Left ventricle myocardium inferior (tissue), 1 donor: ENCODE measurements around the gene SLC10A7. TPM values are rescaled to one million over a fixed set of nuclear protein-coding genes. Genes with fewer than 3 reads are reported as not detected.
A peak's percentile ranks its signal among the peaks of the same experiment; 100 is the strongest.

Experiments
- DNase-seq: peaks from one replicate; pipeline ENCODE4 v3.0.0-alpha.2; 2020
- H3K27ac ChIP-seq: fragments of 200-600 bp; replicated peaks from 2 replicates; pipeline ENCODE4 v1.8.0; 2021
- H3K27me3 ChIP-seq: fragments of 200-600 bp; 2 replicates; pipeline ENCODE4 v1.8.0; 2021; ENCODE audit warnings: low read depth
- H3K36me3 ChIP-seq: fragments of 200-600 bp; 2 replicates; pipeline ENCODE4 v1.8.0; 2021
- H3K4me1 ChIP-seq: fragments of 200-600 bp; 2 replicates; pipeline ENCODE4 v1.8.0; 2021
- H3K4me3 ChIP-seq: fragments of 200-600 bp; 2 replicates; pipeline ENCODE4 v1.8.0; 2021; ENCODE audit warnings: mild to moderate bottlenecking, moderate library complexity
- H3K9me3 ChIP-seq: fragments of 200-600 bp; replicated peaks from 2 replicates; pipeline ENCODE4 v1.8.0; 2021
- intact Hi-C: fragments of 100-400 bp; cut with micrococcal nuclease; formaldehyde crosslinking; loops from one replicate; pipeline ENCODE4 v1.11.0; 2022
- total RNA-seq: library from RNA; stranded (reverse); fragmentation: NEBNext Ultra II Directional; extraction: Animal tissue kit (Norgen Biotek cat#: 25700); gene quantifications from one replicate; pipeline ENCODE4 v1.2.1, GENCODE V29; 2021
- TF ChIP-seq, protein P1 (sequence below): fragments of 200-600 bp; IDR thresholded peaks from 2 replicates; pipeline ENCODE4 v1.8.0; 2021; ENCODE audit warnings: antibody characterized with exemption, mild to moderate bottlenecking, borderline replicate concordance
- donor health status: DM: no; HTN: yes; CAD: no; lungs with severe emphysema.

Gene SLC10A7
- total RNA-seq, 1 donor from 2014 or later, result 4.3 TPM

DNA sequence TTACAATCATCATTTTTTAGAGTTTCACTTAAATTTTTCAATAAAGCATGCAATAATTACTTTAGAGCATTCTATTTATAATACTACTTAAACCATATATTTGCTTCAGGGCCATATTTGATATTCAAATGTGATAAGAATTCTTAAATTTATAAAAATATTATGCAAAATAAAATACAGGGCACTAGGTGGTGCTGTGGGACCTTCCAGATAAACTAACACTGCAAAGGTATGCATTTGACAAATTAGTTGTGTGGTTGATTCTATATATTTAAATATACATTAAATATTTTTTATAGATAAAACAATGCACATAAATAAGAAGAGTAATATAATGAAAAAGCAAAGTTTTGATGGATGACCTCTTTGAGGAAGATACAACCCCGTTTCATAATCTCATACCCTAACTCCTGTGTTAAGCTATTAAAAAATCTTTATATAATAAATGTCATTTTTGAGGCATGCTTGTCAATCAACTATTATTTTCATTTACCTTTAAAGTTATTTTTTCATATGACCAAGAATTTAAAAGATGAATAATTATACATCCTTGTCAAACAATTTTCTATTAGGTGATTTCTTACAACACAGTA is 179.0 kb downstream of the SLC10A7 start:
- DNase-seq, result no peak
- no peaks in the 10 kb centered on the region for H3K36me3 ChIP-seq
- no peaks in the 10 kb centered on the region for H3K9me3 ChIP-seq
- TF ChIP-seq, protein P1, sequence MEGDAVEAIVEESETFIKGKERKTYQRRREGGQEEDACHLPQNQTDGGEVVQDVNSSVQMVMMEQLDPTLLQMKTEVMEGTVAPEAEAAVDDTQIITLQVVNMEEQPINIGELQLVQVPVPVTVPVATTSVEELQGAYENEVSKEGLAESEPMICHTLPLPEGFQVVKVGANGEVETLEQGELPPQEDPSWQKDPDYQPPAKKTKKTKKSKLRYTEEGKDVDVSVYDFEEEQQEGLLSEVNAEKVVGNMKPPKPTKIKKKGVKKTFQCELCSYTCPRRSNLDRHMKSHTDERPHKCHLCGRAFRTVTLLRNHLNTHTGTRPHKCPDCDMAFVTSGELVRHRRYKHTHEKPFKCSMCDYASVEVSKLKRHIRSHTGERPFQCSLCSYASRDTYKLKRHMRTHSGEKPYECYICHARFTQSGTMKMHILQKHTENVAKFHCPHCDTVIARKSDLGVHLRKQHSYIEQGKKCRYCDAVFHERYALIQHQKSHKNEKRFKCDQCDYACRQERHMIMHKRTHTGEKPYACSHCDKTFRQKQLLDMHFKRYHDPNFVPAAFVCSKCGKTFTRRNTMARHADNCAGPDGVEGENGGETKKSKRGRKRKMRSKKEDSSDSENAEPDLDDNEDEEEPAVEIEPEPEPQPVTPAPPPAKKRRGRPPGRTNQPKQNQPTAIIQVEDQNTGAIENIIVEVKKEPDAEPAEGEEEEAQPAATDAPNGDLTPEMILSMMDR, result peak; percentile 74
- H3K4me1 ChIP-seq, result no peaks in the 10 kb centered on the region
- H3K4me3 ChIP-seq, result no peak overlapping the region
- intact Hi-C loops, result loop anchor here (5.0 kb wide), 1 partner anchor 570 kb away; no protein-coding TSS in a partner anchor
- H3K27me3 ChIP-seq, result no peaks in the 10 kb centered on the region
- H3K27ac ChIP-seq, result no peak overlapping the region

DNA sequence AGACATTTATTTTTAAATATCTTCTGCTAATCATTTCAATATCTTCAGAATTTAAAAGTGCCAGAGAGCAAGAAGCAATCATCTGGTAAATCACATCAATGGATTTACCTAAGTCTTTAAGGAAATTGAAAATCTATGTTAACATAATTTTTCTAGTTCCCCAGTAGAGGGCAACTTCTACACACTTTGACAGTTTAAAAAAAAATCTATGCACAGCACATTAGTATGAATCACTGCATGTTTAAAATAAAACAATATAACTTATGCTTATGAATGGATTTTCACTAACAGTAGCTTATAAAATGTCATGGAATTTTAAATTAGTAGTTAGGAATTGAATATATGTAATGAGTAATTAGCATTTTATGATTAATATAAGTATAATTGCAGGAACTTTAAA is 180.9 kb downstream of the SLC10A7 start:
- H3K4me1 ChIP-seq, result peaks cover 9% of the 10 kb centered on the region
- no peak overlapping the region for H3K4me3 ChIP-seq
- no peaks in the 10 kb centered on the region for H3K27me3 ChIP-seq
- H3K36me3 ChIP-seq, result no peaks in the 10 kb centered on the region
- TF ChIP-seq, protein P1, result peak; percentile 58
- H3K9me3 ChIP-seq, result no peaks in the 10 kb centered on the region
- DNase-seq, result no peak
- intact Hi-C loops, result loop anchor here (5.0 kb wide), 1 partner anchor 572 kb away; no protein-coding TSS in a partner anchor
- no peak overlapping the region for H3K27ac ChIP-seq

DNA sequence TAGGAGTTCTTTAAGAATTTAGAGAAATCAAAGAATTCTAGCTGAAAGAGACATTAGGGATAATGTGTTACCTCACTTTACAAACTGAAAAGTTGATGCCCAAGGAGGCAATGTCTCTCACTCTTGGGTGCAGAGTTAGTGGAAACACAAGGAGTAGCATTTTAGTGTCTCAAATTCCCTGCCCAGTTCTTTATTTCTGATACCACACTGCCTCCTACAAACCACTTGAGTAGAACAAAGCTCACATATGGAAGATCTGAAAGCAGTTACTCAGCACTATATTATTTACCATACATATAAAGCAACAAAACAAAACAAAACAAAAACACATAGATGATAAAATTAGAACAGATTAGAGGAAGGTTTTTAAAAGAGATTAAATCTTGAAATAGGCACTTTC is 183.2 kb downstream of the SLC10A7 start:
- Histone ChIP-seq H3K4me3 (no peak overlapping the region), H3K27ac (no peak overlapping the region), H3K36me3 (no peaks in the 10 kb centered on the region), H3K9me3 (no peaks in the 10 kb centered on the region), H3K4me1 (peaks cover 16% of the 10 kb centered on the region), H3K27me3 (no peaks in the 10 kb centered on the region)
- no peak for DNase-seq
- intact Hi-C loops, result loop anchor here (10.0 kb wide), 1 partner anchor 244 kb away; no protein-coding TSS in a partner anchor
- TF ChIP-seq, protein P1, result peak; percentile 19

DNA sequence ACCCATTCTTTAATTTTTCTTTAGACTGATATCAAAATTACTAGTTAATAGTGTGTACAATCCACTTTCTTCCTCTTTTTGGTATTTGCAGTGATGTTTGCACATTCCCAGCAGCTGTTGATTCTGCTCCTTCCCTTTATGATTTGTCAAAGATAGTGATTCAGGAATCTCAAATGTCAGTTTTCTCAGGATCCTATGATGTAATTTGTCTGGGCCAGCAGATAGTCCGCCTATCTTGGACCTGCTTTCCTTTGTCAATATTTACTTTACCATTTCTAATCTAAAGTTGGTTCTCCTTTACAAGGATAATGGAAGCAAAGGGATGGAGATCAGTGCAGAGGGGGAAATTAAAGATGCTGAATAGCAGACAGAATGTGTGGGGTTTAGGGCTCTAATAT is 185.3 kb downstream of the SLC10A7 start:
- H3K4me3 ChIP-seq, result no peak overlapping the region
- H3K4me1 ChIP-seq, result peaks cover 16% of the 10 kb centered on the region
- no peaks in the 10 kb centered on the region for H3K27me3 ChIP-seq
- intact Hi-C loops, result loop anchor here (10.0 kb wide), 1 partner anchor 242 kb away; no protein-coding TSS in a partner anchor
- no peaks in the 10 kb centered on the region for H3K9me3 ChIP-seq
- no peak for DNase-seq
- TF ChIP-seq, protein P1, result no peak
- H3K27ac ChIP-seq, result no peak overlapping the region
- H3K36me3 ChIP-seq, result no peaks in the 10 kb centered on the region

DNA sequence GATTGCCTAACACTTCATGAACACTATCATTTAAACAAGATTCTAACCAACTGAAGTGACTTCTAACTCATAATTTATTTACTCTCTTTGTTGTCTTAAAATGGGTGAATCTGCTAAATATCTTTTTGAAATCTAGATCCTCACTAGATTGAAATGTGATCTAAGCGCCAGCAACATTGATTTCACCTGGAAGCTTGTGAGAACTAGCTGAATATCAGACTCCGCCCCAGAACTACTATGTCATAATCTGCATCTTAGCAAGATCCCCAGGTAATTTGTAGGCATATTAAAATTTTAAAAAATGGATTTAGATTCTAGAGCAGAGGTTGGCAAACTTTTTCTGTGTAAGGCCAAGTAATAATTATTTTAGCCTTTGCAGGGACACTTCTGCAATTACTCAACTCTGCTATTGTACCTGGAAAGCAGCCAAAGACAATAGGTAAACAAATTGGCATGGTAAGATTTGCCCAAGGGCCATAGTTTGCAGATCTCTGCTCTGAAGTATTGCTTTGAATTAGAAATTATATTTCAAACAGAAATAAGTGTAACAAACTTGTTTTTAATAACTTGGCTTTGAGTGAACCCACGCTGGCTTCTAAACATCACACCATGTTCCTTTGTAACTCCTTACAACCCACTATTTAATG is 185.9 kb downstream of the SLC10A7 start:
- Histone ChIP-seq H3K4me1 (peaks cover 16% of the 10 kb centered on the region), H3K27me3 (no peaks in the 10 kb centered on the region), H3K4me3 (no peak overlapping the region), H3K36me3 (no peaks in the 10 kb centered on the region), H3K9me3 (no peaks in the 10 kb centered on the region), H3K27ac (no peak overlapping the region)
- TF ChIP-seq, protein P1, result no peak
- DNase-seq, result no peak
- intact Hi-C loops, result loop anchor here (10.0 kb wide), 1 partner anchor 241 kb away; no protein-coding TSS in a partner anchor
